ENCODE results near the gene KIRREL3. TPM values are rescaled to one million over a fixed set of nuclear protein-coding genes. Genes with fewer than 3 reads are reported as not detected.

Gene KIRREL3
- polyA plus RNA-seq, 1 of the 3 experiments (the other 2 are of a cell fraction), result 3.7 TPM

- TF ChIP-seq NRF1 (IDR thresholded peaks at IDR 0.05; ENCODE audit: low read depth, low read length), result no peak
- TF ChIP-seq RCOR1 (IDR thresholded peaks at IDR 0.05; ENCODE audit: low read length), result peak; percentile 83; the same call in 1 of the 2 replicates
- no peak for TF ChIP-seq RFX5 (IDR thresholded peaks at IDR 0.05; ENCODE audit: low read length)
- TF ChIP-seq USF1 (IDR thresholded peaks at IDR 0.05; ENCODE audit: borderline replicate concordance, low read depth), result no peak
- no peak for TF ChIP-seq NFIC (IDR thresholded peaks at IDR 0.05; ENCODE audit: borderline replicate concordance)
- no peak for TF ChIP-seq SIN3A (IDR thresholded peaks at IDR 0.05; ENCODE audit: borderline replicate concordance, low read depth, low read length)
- 0 out of 2 replicates have a peak, but pooled peaks have one; percentile 11 for TF ChIP-seq MXI1 (IDR thresholded peaks at IDR 0.05; ENCODE audit: low read depth, low read length)
- no peak for TF ChIP-seq FOXJ3 (CRISPR knock-in tag; IDR thresholded peaks at IDR 0.05)
- TF ChIP-seq TAF1 (IDR thresholded peaks at IDR 0.05; ENCODE audit: borderline replicate concordance, low read depth, low read length), result no peak
- no peak for TF ChIP-seq IRF3 (IDR thresholded peaks at IDR 0.05; ENCODE audit: low read depth, low read length)
- no peak for TF ChIP-seq YY1 (IDR thresholded peaks at IDR 0.05; ENCODE audit: low read depth)
- TF ChIP-seq RXRA (IDR thresholded peaks at IDR 0.05; ENCODE audit: borderline replicate concordance, low read depth), result no peak
- TF ChIP-seq GABPA (IDR thresholded peaks at IDR 0.05; ENCODE audit: low read depth), result no peak
- TF ChIP-seq MAX (IDR thresholded peaks at IDR 0.05; ENCODE audit: low read depth), result no peak
- 0 out of 4 replicates have a peak, but pooled peaks of 1 of the 2 experiments have one; percentile 20 for TF ChIP-seq EP300 (IDR thresholded peaks at IDR 0.05; ENCODE audit: borderline replicate concordance in 1 of 2, low read depth in 1 of 2, low read length in 1 of 2)
- no peak for TF ChIP-seq JUND (IDR thresholded peaks at IDR 0.05)
- no peak for TF ChIP-seq ZBTB33 (IDR thresholded peaks at IDR 0.05; ENCODE audit: borderline replicate concordance, low read depth)
- no peak for TF ChIP-seq POLR2AphosphoS5 (IDR thresholded peaks at IDR 0.05; ENCODE audit: low read depth, low read length)
- TF ChIP-seq SMC3 (IDR thresholded peaks at IDR 0.05; ENCODE audit: low read depth, low read length), result no peak
- peak; percentile 53 for TF ChIP-seq CHD2 (IDR thresholded peaks at IDR 0.05; ENCODE audit: low read length, partially characterized antibody)
Observed at GRCh38 chr11:126544108-126545056, 456.2 kb downstream of the KIRREL3 start (continued).

Measured in SK-N-SH (cell line).